GM12865 (cell line): ENCODE measurements around the gene NUP54.

Source experiments
- DNase-seq: peaks from one replicate; pipeline ENCODE4 v3.0.0; 2010; ENCODE audit warnings: low read depth
- H3K4me3 ChIP-seq: 2 replicates; pipeline ENCODE4 v1.5.1; 2011; ENCODE audit warnings: mild to moderate bottlenecking, low read depth, low read length, control low read depth
- CTCF ChIP-seq: IDR thresholded peaks from 2 replicates; pipeline ENCODE4 v1.5.1; 2011; ENCODE audit warnings: low read length, control low read depth, low read depth, inconsistent platforms; ENCODE audit not compliant: insufficient read depth; ENCODE audit errors: missing control alignments

Gene NUP54, protein sequence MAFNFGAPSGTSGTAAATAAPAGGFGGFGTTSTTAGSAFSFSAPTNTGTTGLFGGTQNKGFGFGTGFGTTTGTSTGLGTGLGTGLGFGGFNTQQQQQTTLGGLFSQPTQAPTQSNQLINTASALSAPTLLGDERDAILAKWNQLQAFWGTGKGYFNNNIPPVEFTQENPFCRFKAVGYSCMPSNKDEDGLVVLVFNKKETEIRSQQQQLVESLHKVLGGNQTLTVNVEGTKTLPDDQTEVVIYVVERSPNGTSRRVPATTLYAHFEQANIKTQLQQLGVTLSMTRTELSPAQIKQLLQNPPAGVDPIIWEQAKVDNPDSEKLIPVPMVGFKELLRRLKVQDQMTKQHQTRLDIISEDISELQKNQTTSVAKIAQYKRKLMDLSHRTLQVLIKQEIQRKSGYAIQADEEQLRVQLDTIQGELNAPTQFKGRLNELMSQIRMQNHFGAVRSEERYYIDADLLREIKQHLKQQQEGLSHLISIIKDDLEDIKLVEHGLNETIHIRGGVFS

DNA sequence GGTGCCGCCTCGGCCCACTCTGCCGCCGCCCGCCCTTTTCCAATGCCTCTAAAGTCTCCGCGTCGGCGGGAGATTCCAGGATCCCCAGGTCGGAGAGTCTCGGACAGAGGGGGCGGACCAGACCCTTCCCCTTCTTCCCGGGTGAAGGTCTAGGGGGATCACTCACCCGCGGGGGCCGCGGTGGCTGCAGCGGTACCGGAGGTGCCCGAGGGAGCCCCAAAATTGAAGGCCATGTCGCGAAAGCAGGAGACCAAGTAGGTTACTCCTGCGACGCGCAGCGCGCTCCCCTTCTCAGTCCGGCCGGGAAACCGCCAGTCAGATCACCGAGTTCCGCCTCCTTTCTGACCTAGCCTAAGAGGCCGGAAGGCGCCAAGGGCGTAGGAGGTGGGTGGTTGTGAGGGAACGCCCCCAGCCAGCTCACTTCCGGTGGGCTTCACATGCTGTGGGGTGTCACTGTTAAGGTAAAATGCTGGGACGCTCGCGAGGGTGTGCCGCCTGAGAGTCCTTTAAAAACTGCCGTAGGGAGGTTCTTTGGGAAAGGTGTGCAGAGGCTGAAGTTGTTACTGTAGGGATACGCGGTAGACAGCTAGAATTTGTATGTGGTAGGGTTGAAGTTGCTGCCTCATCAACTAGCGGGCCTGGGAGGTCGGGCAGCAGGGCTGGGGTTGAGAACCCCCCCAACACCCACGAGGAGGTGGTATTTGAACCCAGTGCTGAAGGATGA lies at the start of gene NUP54:
NUP54 (minus strand) TSS at position 256 of the 724 bp plus-strand sequence; CDS start at position 233, 23 bp downstream.
- H3K4me3 ChIP-seq: peak within 1 kb of the TSS; percentile 82
- peak; percentile 97 for DNase-seq
- no peak for TF ChIP-seq CTCF

GRCh38 chr4:76197031-76197743 lies 49.0 kb upstream of the NUP54 start:
- no peak for TF ChIP-seq CTCF
- no peak overlapping the region for H3K4me3 ChIP-seq
- DNase-seq: peak; percentile 44

DNA sequence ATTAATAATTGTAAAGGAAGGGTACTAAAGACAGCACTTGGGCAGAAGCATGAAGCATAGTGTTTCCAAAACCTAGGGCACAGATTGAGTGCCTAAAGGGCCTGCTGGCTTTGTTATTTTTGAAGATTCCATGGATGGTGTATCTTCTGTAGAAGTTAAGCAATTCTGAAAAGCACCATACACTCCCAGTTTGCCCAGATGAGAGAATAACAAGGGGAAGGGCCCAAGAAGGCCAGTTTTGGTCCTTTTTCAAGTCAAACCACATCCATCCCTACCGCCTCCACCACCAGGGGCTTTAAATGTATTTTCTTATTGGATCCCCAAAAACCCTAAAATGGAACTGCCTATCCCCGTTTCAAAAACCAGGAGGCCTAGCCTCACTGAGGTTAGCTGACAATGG lies 48.2 kb upstream of the NUP54 start:
- no peak for TF ChIP-seq CTCF
- no peak for DNase-seq
- H3K4me3 ChIP-seq: no peak overlapping the region

DNA sequence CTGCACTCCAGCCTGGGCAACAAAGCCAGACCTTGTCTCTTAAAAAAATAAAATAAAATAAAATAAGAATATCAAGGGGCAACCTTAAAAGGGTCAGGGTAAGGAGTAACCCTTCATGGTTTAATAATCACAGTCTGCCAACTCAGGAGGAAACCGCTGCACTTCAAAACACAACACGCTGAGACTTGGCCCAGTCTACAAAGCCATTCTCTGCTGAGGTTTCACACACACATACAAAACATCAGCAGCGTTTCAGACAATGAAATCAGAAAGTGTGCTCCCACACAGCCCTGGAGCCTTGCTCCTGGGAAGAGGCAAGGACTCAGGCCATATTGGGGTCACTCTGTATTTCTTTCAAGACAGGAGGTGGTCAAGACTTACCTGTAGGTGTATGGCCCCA lies 47.1 kb upstream of the NUP54 start:
- peak overlapping the region; percentile 17 for H3K4me3 ChIP-seq
- peak; percentile 75 for DNase-seq
- no peak for TF ChIP-seq CTCF

- TF ChIP-seq CTCF: no peak
- no peak overlapping the region for H3K4me3 ChIP-seq
- DNase-seq: no peak
Measured at GRCh38 chr4:76194325-76194724, 46.1 kb upstream of the NUP54 start.

DNA sequence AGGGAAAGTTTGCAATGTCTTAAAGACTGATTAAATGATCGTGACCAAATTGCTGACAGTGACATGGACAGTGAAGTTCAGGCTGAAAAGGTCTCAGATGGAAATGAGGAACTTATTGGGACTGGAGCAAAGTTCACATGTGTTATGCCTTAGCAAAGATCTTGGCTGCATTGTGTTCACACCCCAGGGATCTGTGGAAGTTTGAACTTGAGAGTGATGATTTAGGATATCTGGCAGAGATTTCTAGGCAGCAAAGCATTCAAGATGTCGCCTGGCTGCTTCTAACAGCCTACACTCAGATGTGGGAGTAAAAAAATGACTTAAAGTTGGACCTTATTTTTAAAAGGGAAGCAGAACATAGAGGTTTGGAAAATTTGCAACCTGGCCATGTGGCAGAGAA lies 44.0 kb upstream of the NUP54 start:
- DNase-seq: no peak
- H3K4me3 ChIP-seq: no peak overlapping the region
- TF ChIP-seq CTCF: no peak
